HG03378 (cell line): ENCODE measurements around the gene NAP1L4.

ENCODE experiments used
- ATAC-seq: cut with Tn5 transposase; IDR thresholded peaks from one replicate; pipeline ENCODE4 v1.9.1; 2021; ENCODE audit warnings: mild to moderate bottlenecking, moderate library complexity; ENCODE audit not compliant: unreplicated experiment

NAP1L4 gene

GRCh38 chr11:3010521-3011275 is 18.6 kb upstream of the NAP1L4 start:
- no peak for ATAC-seq

- no peak for ATAC-seq
Measured at GRCh38 chr11:3010004-3010403, 17.9 kb upstream of the NAP1L4 start.

GRCh38 chr11:3009481-3009880 is 17.4 kb upstream of the NAP1L4 start:
- ATAC-seq: no peak

DNA sequence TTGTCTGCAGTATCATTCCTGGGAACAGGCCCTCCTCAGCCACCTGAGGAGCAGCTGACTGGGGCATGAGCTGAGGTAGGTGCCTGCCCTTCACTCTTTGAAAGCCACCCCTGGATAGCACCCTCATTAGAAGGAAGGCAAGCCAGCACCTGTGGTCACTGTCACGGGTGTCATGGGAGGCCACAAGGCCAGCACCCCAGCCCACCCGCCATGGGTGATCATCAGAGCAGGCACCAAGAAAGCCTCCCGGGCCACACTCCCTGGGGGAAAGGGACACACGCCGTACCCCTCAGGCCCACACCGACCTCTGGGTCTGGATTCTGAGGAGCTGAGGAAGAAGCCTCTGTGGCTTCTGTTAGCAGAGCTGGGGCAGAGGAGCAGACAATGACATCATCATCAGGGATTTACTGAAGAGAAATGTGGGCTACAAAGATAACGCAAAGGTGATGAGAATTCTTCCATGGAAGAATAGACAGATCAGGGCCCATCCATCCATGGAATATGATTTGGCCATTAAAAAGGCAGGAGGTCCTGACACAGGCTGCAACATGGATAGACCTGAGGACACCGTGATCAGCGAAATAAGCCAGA is 16.7 kb upstream of the NAP1L4 start:
- ATAC-seq: no peak

DNA sequence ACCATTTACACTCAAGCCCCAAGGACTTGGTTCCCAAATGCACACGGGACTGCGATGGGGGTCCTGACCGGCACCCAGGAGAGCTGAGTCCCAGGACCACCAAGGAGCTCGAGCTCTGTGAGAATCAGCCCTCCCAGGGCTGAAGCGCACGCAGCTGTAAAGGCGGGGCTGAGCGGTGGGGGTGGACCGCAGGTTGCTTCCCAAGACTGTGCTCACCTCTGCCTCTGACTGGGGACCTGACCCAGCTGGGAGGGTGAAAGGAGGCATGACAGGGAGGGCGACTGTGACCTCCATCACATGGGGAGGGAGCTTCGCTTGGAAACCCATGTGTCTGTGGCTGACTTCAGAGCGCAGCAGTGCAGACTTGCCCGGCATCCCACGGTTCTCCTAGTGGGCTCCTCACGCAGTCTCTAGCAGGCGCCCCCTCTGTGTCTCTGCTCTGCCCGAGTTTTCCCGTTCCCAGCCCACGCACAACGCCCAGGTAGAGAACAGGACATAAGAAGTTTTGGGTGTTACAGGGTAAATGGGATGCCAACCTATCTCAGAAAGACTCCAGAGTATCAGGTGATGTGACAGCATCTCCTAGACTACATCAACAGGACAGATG is 15.4 kb upstream of the NAP1L4 start:
- no peak for ATAC-seq

GRCh38 chr11:3006505-3007260 is 14.6 kb upstream of the NAP1L4 start:
- no peak for ATAC-seq

- ATAC-seq: no peak
Measured at GRCh38 chr11:3004481-3004880, 12.4 kb upstream of the NAP1L4 start.

DNA sequence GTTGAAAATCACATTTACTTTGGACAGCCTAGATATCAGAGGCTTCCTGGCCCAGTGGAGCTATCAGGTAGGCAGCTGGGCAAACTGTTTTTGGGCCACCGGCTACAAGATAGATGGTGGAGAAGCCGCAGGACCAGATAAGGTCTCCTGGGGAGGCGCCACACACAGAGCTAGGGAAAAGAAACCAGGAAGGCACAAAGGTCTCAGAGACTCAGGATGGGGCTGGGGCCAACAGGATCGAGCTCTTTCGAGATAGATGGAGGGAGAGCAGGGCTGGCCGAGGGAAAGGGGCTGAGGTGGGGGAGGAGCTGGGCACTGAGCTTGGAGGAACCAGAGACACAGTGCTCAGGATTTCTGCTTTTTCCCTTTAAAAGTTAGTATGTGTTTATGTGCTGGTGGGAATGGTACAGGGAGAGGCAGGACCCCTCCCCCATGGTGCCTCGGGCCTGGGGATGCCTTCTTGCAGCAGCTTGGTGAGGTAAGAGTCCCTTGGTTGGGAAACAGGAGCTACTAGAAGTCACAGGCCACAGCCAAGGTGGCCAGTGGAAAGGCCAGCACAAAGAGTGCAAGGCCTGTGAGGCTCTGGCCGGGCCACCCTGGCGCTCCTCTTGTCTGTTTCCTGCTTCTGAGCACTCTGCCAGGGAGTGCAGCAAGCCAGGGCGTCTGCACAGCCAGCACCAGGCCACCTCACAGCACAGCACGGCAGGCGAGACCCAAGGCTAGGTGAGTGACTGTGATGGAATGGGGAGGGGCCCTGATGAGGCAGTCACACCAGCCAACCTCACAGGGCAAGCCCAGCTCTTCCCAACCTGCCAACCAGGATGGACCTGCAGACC is 11.5 kb upstream of the NAP1L4 start:
- ATAC-seq: no peak

GRCh38 chr11:3002871-3003270 is 10.7 kb upstream of the NAP1L4 start:
- ATAC-seq: no peak

GRCh38 chr11:3002351-3002861 is 10.3 kb upstream of the NAP1L4 start:
- ATAC-seq: no peak

DNA sequence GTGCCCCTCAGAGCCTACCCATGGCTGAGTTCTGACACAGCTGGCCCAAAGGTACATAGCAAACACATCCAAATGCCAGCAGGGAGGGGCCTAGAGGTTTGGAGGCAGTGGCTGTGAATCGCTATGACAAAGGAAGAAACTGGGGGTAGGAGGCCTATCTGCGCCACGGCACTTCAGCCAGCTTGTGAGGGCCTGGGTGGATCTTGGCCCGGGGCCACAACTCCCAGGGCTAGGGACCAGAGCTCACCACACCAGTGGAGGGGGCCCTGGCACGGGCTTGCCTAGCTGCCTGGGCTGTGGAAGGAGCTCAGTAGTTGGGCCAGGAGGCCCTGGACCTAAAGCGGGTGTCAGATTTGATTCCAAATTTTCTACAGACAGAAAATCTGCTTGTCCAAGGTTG is 9.4 kb upstream of the NAP1L4 start:
- ATAC-seq: no peak

DNA sequence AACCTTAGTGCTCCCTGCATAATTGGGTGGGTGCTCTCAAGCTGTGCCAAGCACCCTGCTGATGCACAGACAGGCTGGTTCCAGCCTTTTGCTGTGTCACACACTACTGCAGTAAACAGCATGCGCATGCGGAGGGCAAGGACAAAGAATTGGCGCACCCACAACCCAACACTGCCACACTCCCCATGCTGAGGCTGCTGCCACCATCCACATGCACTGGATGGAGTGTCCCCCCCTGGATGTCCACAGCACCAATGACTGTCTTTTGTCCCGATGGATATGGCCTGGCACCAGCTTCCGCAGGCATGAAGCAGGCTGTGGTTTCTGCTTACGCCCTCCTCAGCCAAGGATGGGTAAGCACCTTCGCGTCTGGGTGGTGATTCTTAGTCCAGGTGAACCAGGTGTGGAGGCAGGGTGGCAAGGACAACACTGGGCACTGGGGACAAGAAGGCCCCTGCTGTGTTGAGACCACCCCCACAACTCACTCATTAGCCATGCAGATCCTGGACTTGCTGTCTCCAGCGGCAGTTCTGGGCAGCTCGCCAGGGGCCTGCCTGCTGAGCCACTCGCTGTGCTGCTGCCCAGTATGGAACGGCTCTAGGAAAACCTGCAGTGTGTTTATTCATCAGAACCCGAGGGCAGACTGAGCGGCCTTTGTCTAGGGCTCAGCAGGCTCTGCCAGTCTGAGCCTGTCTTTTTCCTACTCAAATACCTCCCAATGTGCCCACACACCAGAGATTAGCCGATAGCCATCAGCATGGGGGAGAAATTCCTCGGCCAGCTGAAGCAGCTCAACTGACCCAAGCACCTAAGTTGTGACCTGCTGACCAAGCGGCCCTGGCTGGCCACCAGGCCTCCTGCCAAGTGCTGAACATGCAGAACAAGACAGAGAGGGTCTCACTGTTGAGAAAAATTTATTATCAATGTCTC is 8.2 kb upstream of the NAP1L4 start:
- no peak for ATAC-seq

DNA sequence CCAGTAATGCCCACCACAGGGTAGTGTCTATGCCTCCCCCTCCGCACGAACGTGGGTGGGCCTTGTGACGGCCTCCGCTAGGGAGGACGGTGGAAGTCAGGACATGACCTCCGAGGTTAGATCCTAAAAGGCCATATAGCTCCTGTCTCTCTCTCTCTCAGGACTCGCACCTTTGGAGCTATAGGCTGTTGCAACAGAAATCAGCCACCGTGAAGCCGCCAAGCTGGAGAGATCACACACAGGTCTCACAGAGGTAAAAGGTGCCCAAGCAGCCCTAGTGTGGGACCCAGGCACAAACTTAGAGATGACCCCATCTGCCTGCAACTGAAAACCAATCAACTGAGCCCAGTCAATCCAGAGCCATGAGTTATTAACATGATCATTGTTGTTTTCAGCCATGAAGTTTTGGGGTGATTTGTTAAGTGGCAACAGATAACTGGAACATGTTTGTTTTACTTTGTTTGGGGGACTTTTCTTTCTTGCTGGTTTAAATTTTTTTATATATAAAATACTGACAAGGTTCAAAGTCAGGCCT is 7.4 kb upstream of the NAP1L4 start:
- ATAC-seq: no peak

DNA sequence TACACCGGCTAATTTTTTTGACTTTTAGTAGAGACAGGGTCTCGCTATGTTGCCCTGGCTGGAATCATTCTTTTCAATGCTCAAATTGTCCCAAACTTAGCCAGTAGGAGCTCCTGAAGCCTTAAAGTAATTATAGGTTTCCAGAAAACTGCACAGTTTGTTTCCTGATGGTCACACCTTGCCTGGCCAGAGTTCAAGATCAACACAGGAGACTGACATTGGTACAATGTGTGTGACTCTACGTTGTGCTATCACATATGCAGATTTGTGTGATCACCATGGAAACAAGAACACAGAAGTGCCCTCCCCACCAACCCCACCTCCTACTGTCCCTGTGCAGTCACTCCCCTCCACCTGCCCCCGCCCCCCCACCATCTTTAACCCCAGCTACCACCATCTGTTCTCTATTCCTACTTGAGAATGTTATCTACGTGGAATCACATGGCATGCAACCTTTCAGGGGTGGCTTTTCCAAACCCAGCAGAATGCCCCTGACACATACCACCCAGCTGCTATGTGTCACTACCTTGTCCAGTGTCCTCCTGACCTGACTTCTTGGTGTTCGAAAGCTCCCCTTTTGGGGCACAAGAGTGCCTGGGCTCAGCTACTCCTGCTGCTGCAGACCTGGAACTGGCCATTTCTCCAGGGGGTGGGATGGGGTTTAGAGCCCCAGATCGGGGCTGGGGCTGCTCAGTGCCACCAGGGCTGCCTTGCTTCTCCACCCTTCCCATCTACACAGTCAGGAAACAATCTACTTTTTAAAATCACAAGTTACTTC is 6.1 kb upstream of the NAP1L4 start:
- no peak for ATAC-seq

DNA sequence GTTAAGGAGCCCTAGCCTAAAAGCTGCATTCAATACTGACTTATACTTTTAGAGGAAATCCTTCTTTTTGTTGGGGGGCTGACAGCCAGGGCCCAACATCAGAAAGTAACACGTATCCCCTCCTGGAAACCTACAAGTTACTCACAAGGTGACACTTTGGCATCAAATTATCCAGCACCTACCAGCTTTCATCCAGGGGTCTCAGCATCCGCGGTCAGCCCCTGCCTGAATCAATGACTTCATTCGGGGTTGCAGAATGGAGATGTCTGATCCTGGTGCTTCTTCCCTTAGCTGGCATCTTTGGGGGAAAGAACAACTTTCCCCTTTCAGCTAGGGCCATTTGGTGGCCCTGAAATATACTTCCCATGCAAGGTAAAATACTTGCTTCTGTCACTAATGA is 5.3 kb upstream of the NAP1L4 start:
- no peak for ATAC-seq

DNA sequence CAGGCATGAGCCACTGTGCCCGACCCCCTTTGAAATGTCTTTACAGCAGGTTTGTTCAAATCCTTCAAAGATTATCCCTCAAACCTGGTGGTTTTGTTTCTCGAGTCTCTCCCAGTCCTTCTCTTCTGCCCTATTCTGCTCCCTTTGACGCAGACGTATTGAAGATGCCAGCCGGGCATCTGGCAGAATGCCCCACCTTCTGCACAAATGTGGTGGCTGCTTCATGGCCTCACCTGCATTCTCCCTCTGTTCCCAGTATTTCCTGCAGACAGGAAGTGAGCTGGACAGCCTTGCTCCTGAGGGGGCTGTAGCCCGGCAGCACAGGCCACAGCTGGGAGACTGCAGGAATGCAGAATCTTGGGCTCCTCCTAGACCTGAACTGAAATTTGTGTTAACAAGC is 4.8 kb upstream of the NAP1L4 start:
- no peak for ATAC-seq

- ATAC-seq: no peak
Measured at GRCh38 chr11:2995893-2996554, 3.9 kb upstream of the NAP1L4 start.

DNA sequence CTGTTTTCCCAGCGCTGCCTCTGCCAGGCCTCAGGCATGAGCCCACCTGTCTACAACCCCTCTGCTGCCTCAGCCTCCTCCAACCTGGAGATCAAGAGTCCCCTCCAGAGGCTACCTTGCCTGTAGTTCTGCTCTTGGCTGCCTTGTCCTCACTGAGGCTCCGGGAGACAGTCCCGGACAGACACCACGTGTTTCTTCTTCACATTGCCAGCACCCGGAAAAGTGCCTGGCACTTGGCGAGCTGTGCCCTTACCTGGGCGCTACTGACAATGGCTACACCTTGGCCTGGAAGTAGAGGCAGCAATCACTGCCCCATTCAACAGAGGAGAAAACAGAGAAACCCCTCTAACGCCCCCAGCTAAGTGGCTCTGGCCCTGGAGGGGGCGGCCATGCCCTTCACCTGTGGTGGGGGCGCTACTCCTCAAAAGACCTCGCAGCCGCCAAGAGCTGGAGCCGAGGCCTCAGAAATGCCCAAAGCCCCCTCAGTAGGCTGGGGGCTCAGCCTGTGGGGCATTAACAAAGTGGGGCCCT is 3.0 kb upstream of the NAP1L4 start:
- ATAC-seq: no peak
